NCI-H128 (cell line): Measurements from ENCODE around the gene AMMECR1L.
"Not testable (repeated sequence)": the region's sequence is repeated elsewhere in the genome, so short reads cannot be mapped to it uniquely, and the experiment has no call there.

Source experiments
- DNase-seq: peaks from one replicate; lab custom pipeline; 2025; ENCODE audit not compliant: unreplicated experiment; lab: John Stamatoyannopoulos, UW

The AMMECR1L gene

DNA sequence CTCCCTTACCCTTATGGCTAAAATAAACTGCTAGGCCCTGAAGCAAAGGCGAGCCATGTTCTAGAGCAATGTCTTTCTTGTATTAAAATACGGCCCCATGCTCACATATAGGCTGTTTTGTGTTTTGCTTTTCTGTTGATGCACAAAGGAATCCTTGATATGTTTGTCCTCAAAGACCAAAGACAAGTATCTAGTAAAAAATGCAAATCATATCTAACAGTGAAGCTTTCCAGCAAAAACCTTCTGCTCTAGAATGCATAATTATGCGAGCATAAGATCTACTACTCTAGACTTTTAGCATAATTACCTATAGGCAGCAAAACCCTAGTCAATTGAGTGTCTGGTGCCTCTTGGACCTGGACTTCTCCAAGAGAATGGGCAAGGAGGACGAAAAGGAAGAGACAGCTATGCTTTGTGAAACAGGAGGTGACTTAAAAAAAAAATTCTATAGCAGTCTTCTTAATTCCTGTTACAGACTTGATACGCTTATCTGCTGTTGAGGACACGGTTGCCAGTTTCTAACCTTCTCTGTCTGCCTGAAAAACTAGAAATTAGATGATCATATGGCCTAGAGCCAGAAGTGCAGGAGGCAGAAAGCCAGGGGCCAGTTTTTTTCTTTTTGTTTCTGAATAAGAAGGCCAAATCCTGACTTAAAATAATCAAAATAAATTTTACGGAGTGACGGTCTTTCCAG lies 1.5 kb upstream of the AMMECR1L start:
- no peak for DNase-seq

GRCh38 chr2:127886593-127886935 lies 808 bp upstream of the AMMECR1L start:
- DNase-seq: not testable (repeated sequence)

DNA sequence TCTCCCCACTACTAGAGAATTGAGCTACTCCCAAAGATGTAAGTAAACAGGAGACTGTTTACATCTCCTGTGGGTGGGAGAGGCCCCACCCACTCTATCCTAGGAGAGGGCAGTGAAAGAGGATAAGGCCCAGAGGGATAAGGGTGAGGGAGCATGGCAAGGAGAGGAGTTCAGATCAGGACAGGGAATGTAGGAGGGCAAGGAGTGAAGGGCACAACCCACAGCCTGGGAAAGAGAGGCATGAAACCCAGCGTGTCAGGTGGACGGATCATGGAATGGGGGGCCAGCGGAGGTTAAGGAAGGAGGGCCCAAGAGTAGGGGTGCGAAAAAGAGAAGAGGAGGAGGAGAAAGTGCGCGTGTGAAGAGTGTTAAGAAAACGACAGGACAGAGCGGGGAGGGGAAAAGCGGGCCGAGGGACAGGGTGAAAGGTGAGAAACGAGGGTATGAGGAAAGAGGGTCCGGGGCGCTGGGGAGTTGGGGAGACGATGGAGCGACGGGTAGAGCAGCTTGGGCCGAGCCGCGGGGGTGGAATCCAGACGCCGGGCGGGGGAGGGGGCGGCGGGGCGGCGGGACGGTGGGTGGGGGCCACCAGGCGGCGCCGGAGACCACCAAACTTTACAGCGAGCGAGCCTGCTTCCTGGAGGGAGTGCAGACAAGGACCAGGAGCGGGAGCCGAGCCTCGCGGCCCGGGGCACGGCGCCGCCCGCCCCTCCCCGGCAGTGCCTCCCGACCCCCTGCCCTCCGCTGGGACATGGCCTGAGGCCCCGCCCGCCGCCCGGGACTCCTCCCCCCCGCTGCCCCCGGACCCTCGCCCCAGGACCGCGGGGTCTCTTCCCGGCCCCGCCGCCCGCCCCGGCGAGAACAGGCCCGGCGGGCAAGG lies 655 bp downstream of the AMMECR1L start:
- DNase-seq: not testable (repeated sequence)

GRCh38 chr2:127884436-127884835 lies 1.3 kb downstream of the AMMECR1L start:
- no peak for DNase-seq

- DNase-seq: no peak
These were observed 5.9 kb downstream of the AMMECR1L start for GRCh38 chr2:127879899-127880298.

GRCh38 chr2:127877626-127878025 lies 8.1 kb downstream of the AMMECR1L start:
- DNase-seq: no peak

- no peak for DNase-seq
These were observed 8.6 kb downstream of the AMMECR1L start for GRCh38 chr2:127877136-127877535.

- no peak for DNase-seq
These were observed 11.1 kb downstream of the AMMECR1L start for GRCh38 chr2:127874378-127875269.

- DNase-seq: no peak
These were observed 12.0 kb downstream of the AMMECR1L start for GRCh38 chr2:127873707-127874303.

- DNase-seq: no peak
These were observed 13.4 kb downstream of the AMMECR1L start for GRCh38 chr2:127872354-127872753.

DNA sequence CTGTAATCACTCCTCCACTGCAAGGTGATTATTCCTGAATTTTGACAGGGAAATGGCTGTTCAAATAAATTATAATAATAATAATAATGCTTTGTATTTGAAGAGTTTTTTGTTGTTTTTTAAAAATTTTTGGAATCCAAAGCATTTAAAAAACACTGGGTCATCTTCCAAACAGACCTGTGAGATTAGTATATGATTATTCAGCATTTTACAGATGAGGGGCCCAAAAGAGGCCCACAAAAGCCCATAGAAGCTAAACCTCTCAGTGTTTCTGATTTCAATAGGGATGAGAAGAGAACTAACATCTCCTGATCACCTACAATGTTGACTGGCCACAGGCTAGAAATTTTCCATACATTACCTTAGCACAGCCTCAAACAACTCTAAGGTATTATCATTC lies 19.8 kb downstream of the AMMECR1L start:
- DNase-seq: no peak

DNA sequence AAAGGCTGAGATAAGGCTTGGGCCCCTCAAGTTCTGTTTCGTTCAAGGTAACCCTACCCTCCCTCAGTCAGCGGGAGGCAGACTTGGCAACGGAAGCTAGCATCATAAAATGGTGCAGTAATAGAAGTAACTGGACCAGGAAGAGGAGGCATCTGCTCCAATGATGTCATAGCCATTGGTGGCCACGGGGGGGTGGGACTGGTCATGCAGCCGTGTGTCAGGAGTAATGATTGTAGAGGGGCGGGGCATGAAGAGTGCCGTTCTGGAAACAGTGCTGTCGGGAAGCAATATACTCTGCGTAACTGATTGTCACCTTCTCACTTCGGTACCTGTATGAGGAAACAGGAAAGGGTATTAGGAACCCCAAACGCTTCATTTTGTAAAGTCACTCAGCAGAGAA lies 20.9 kb downstream of the AMMECR1L start:
- DNase-seq: no peak

DNA sequence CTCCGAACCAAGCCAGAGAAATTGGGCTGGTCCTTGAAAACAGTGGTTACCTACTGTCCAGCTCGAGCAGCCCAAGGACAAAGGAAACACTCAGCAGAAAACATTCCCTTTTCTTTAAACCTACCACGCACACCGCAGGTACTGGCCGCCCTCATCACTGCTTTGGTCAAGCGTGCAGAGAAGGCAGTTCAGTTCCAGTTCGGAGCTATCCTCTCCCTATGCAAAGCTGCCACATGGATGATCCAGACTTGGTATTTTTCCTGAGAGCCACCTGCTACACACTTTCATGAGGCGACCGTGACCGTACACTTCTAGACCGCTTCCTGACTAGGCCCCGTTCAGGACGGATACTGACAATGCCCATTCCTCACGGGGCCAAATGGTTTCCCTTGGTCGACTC lies 23.5 kb downstream of the AMMECR1L start:
- no peak for DNase-seq

DNA sequence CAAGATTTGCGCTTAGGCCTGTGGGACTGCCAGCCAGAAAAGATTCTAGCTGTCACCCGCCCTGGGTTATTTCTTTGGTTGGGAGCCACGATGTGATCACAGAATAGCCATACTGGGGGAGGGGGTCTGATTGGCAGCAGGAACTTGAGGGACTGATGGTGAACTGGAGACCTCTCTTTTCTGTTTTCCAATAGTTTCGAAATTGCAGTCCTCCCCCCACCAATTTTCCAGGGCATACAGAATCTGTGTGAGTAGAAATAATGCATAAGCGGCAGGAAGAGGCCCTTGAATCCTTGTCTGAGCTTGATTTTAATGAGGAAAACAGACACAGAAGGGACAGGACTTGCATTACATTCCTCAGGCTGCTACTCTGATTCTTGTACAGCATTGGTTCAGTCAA lies 25.6 kb downstream of the AMMECR1L start:
- DNase-seq: no peak

- no peak for DNase-seq
These were observed 26.1 kb downstream of the AMMECR1L start for GRCh38 chr2:127859712-127860085.

DNA sequence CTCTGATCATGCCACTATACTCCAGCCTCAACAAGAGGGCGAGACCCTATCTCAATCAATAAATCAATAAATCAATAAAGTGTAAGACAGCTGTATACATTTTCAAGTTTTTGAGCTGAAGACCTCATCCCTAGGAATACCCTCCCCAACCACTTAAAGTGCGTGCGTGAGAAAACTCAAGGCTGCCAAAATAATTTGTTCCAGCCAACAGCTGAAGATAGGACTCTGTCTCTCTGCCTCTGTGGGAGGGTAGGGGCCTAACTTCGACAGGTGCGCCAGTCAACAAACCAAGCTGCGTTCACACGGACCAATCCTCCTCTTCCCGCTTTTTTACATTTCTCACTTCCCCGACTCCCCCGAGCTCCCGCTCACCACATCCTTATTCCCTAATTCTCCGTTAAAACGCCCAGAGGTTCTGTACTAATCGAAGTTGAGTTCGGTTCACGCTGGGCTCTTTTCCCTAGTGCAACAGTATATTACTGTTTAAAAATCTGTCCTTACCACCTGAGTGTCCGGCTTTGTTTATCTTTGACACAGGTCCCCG lies 28.4 kb downstream of the AMMECR1L start:
- no peak for DNase-seq

GRCh38 chr2:127853671-127854070 lies 32.1 kb downstream of the AMMECR1L start:
- no peak for DNase-seq

GRCh38 chr2:127852388-127852787 lies 33.4 kb downstream of the AMMECR1L start:
- no peak for DNase-seq

- no peak for DNase-seq
These were observed 37.8 kb downstream of the AMMECR1L start for GRCh38 chr2:127847931-127848330.

DNA sequence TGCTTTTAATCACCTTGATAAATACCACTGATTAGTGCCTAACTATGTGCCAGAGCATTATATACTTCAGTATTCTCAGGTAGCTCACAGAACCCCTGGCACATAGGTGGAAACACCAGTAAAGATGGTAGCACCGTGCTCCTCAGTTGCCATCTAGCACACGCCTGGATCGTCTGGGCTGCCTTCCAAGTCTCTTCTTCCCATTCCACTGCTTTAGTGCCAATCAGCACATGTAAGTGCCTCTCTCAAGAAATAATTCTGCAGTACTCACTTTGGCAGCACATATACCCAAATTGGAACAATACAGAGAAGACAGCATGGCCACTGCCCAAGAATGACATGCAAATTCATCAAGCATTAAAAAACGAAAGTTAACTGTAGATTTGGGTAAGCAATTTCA lies 40.8 kb downstream of the AMMECR1L start:
- DNase-seq: no peak

GRCh38 chr2:127843677-127844076 lies 42.1 kb downstream of the AMMECR1L start:
- DNase-seq: no peak
